HG03196 (cell line): ENCODE results near the gene PLCXD1.
"Not testable (repeated sequence)": the region's sequence is repeated elsewhere in the genome, so short reads cannot be mapped to it uniquely, and the experiment has no call there.

ENCODE experiments used
- ATAC-seq: cut with Tn5 transposase; IDR thresholded peaks from one replicate; pipeline ENCODE4 v1.9.1; 2021; ENCODE audit not compliant: unreplicated experiment

The PLCXD1 gene

DNA sequence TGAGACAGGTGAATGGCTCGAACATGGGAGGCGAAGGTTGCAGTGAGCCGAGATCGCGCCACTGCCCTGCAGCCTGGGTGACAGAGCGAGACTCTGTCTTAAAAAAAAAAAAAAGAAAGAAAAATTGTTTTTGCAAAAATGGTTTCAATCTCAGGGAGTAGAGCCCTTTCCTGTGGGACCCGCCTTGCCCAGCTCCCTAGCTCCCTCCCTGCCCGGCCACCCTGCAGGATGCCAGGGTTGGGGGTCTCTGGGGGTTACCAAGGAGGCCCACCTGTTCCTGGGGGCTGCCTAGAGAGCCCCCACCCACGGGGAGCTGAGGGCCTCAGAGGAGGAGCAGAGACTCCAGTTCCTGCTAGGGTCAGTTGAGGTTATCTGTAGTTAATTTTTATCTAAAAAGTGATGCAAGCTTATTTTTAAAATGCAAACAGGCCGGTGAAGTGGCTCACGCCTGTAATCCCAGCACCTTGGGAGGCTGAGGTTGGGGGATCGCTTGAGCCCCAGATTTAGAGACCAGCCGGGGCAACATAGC, 18.7 kb upstream of the PLCXD1 start:
- peak; percentile 71 for ATAC-seq

DNA sequence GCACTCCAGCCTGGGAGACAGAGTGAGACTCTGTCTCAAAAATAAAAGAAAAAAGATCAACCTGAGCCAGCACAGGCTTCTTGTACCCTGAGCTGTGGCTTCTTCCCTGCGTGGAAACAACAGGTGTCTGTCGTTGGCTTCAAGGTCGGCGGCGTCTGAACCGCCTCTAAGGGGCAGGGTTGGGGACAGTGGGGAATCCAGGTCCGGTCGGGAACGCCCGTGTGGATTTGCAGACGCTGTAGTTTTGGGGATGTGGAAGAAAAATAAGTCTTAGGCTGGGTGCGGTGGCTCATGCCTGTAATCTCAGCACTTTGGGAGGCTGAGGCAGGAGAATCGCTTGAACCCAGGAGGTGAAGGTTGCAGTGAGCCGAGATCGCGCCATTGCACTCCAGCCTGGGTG, 17.2 kb upstream of the PLCXD1 start:
- ATAC-seq = not testable (repeated sequence)

DNA sequence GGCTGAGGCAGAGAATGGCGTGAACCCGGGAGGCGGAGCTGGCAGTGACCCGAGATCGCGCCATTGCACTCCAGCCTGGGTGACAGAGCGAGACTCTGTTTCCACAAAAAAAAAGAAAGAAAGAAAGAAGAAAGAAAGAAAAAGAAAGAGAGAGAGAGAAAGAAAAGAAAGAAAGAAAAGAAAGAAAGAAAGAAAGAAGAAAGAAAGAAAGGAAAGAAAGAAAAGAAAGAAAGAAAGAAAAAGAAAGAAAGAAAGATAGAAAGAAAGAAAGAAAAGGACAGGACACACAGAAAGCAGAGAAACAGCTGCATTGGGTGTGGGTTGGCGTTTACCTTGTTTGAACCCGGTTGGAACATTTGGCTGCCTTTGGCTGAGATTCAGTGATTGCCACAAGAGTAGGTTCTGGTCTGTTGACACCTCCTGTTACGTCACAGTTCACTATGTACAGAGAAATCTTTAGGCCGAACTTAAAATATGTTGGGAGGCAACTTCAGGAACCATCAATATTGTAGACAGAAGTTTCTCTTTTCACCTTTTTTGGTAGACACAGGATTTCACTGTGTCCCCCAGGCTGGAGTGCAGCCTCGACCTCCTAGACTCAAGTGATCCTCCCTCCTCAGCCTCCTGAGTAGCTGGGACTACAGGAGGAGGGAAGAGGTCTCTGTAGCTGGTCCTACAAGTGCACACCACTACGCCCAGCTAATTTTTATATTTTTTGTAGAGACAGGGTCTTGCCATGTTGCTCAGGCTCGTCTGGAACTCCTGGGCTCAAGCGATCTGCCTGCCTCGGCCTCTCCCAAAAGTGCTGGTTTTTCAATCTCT, 16.3 kb upstream of the PLCXD1 start:
- ATAC-seq = no peak

- no peak for ATAC-seq
These were observed 15.7 kb upstream of the PLCXD1 start for GRCh38 chrX:265502-265901.

DNA sequence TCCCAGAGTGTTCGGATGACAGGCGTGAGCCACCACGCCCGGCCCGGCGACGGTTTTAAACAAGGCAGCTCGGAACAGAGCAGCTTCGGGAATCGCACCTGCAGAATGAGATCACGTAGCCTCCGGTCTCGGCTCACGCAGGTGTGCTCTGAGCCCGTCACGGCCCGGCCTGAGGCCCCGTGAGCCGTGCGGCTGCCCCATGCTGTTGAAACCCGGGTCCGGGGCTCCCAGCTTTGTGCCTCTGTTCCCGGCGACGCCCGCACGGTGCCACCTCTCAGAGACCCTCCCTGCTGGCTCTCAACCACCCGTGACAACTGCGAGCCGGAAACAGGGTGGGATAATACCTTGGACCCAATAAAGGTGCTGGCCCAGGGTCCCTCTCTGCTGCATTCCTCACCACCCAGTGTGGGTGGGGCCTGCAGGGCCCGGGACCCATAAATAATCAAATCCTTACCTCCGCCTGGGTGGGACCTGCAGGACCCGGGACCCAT, 13.4 kb upstream of the PLCXD1 start:
- ATAC-seq = no peak

DNA sequence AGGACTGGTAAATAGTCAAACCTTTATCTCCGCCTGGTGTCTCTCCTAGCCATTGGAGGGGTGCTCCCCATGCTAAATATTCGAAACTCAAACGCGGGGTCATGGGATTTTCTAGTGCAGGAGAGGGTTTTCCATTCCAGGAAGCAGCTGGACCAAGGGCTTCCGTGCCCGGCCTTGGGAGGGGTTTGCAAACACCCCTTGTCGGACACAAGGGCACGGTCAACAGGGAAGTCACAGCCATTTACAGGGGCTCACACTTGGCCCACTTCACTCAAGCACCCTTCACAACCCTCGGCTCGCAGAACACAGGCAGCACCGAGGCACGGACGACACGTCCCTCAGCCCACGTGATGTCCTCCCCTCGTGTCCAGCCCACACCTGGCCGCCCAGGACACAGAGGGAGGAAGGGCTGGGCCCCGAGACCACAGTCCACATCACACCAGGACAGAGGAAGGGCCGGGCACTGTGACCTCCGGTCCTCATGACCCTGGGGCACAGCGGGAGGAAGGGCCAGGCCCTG, 10.3 kb upstream of the PLCXD1 start:
- no peak for ATAC-seq

- ATAC-seq = no peak
These were observed 6.2 kb upstream of the PLCXD1 start for GRCh38 chrX:274904-275475.

DNA sequence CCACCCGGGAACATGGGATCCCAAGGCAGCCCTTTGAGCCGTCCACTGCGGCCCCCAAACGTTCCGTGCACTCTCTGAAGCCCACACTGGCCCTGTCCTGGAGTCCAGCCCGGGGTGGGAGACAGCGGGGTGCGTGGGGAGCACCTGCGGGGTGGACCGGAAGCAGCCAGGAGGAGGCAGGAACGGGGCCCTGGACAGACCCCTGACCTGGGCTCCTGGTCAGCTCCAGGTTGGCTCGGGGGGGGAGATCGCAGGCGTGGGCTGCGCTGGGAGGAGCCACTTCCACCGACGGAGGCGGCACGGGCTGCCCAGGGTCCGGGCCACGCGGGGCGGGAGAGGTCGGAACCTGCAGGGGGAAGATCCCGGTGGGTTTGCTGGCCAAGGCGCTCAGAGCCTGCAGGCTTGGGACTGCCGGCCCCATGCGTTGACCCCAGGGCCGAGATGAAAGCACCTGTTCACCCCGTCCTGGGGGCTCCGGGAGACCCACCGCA, 5.7 kb upstream of the PLCXD1 start:
- no peak for ATAC-seq

DNA sequence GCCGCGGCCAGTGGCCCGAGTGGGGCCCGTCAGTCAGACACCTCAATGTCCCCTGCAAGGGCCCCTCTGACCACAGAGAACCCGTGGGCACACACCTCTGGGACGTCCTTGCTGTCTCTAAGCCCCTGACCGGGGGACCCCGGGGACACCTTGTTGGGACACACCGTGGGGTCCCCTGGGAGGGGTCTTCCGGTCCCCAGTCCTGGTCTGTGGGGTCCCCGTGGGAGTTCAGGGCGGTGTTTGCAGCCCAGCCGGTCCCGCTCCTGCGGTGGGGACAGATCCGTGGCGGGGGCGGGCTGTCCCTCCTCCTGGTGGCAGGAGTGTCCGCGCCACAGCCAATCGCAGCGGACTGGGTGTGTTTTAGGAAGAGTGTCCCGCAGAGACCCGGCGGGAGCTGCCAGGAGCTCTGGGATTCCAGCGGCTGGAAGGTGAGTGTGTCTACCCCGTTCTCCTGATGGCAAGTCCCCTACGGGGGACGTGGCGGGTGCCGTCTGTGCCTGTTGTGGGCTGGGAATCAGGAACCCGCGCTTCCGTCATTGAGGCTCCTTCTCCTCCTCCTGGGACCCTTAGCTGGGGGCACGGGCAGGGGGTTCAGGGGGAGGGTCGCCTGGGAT, 5.1 kb upstream of the PLCXD1 start:
- ATAC-seq = no peak

GRCh38 chrX:276581-277201, 4.5 kb upstream of the PLCXD1 start:
- ATAC-seq = no peak

DNA sequence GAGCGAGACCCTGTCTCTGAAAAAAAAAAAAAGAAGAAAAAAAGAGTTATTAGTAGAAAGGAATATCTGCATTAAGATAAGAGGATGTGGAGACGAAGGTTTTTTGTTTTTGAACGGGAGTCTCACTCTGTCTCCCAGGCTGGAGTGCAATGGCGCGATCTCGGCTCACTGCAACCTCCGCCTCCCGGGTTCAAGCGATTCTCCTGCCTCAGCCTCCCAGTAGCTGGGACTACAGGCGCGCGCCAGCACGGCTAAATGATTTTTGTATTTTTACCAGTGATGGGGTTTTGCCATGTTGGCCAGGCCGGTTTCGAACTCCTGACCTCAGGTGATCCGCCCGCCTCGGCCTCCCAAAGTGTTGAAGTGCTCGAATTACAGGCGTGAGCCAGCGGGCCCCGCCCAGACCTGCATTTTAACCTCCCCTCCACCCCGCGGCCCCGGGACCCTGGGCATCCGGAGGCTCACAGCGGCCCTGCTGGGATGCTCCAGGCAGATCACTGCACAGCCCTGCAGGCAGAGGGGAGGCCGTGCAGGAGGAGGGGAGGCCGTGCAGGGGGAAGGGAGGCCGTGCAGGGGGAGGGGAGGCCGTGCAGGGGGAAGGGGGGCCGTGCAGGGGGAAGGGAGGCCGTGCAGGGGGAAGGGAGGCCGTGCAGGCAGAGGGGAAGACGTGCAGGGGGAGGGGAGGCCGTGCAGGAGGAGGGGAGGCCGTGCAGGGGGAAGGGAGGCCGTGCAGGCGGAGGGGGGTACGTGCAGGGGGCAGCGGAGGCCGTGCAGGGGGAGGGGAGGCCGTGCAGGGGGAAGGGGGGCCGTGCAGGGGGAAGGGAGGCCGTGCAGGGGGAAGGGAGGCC, 1.2 kb upstream of the PLCXD1 start:
- not testable (repeated sequence) for ATAC-seq

DNA sequence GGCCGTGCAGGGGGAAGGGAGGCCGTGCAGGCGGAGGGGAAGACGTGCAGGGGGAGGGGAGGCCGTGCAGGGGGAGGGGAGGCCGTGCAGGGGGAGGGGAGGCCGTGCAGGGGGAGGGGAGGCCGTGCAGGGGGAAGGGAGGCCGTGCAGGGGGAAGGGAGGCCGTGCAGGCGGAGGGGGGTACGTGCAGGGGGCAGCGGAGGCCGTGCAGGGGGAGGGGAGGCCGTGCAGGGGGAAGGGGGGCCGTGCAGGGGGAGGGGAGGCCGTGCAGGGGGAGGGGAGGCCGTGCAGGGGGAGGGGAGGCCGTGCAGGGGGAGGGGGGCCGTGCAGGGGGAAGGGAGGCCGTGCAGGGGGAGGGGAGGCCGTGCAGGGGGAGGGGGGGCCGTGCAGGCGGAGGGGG, 459 bp upstream of the PLCXD1 start:
- not testable (repeated sequence) for ATAC-seq

- not testable (repeated sequence) for ATAC-seq
These were observed 960 bp downstream of the PLCXD1 start for GRCh38 chrX:282000-282681.

- peak; percentile 98 for ATAC-seq
These were observed 2.1 kb downstream of the PLCXD1 start for GRCh38 chrX:283115-283845.

- ATAC-seq = no peak
These were observed 4.0 kb downstream of the PLCXD1 start for GRCh38 chrX:285076-285677.

DNA sequence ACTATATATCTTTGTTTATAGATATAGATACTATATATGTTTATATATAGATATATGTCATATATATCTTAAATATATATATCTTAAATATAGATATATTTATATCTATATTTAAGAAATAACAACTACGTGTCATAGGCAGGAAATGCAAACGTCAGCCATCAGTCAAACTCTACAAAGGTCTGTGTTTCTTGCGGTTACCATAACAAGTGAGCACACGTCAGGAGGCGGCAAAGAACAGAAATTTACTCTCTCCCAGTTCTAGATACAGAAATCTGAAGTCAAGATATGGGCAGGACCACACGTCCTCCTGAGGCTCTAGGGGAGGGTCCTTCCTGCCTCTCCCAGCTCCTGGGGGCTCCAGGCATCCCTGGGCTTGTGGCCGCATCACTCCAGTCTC, 6.5 kb downstream of the PLCXD1 start:
- ATAC-seq = no peak

DNA sequence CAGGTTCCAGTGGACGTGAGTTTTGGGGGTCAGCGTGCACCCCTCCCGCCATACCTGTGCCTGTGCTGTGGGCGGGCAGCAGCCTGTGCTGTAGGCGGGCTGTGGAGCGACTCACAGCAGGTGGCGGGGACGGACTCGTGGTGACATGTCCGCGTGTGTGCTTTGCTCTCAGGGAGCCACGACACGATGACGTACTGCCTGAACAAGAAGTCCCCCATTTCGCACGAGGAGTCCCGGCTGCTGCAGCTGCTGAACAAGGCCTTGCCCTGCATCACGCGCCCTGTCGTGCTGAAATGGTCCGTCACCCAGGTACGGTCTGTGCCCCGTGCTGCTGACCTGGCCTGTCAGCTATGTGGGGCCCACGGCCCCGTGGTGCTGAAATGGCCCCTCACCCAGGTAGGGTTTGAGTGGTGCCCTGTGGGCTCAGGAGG, 7.4 kb downstream of the PLCXD1 start:
- ATAC-seq = no peak

GRCh38 chrX:290476-291166, 9.4 kb downstream of the PLCXD1 start:
- no peak for ATAC-seq
